ENCODE measurements around the gene ITGB5.

The ITGB5 gene

DNA sequence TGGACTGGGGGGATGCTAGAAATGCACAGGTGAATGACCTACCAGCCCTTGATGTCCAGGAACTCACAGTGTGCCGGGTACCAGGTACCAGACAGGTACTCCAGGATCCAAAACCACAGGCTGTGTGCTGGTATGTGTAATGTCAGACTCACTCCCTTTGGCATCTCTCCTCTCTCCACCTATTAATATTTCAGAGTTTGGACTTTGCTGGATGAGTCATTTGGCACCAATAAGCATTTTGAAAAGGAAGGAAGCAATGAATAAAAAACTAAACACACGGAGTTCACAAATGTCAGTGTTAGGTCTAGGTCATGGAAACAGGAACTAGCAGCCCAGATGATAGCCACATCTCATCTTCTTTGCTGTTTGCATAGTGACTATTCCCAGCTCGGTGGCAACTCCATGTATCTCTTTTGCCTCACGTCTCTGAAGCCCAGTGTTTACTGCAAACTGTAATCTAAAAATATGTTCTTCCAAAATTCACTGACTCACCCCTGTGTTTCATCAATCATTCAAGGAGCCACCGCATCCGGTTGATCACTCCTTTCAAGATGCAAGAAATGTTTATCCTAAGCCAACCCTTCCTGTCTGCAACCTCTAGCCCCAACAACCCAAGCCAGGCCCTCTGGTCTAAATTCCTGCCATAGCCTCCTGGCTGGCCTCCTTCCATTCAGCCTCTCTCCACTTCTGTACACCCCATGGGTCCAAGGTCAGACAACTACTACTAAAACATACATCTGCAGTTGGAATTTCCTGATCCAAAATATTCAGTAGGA, 8.4 kb downstream of the ITGB5 start:
- H3K27ac ChIP-seq (ENCODE audit: low read depth, low read length, poor library complexity, severe bottlenecking) = no peak overlapping the region
- TF ChIP-seq EZH2 (IDR thresholded peaks at IDR 0.05; ENCODE audit: borderline replicate concordance, low read length) = no peak
- TF ChIP-seq, protein P1, sequence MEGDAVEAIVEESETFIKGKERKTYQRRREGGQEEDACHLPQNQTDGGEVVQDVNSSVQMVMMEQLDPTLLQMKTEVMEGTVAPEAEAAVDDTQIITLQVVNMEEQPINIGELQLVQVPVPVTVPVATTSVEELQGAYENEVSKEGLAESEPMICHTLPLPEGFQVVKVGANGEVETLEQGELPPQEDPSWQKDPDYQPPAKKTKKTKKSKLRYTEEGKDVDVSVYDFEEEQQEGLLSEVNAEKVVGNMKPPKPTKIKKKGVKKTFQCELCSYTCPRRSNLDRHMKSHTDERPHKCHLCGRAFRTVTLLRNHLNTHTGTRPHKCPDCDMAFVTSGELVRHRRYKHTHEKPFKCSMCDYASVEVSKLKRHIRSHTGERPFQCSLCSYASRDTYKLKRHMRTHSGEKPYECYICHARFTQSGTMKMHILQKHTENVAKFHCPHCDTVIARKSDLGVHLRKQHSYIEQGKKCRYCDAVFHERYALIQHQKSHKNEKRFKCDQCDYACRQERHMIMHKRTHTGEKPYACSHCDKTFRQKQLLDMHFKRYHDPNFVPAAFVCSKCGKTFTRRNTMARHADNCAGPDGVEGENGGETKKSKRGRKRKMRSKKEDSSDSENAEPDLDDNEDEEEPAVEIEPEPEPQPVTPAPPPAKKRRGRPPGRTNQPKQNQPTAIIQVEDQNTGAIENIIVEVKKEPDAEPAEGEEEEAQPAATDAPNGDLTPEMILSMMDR (IDR thresholded peaks at IDR 0.05; ENCODE audit: low read length) = no peak
- no peaks in the 10 kb centered on the region for H3K79me2 ChIP-seq (ENCODE audit: insufficient read depth, low read length)

DNA sequence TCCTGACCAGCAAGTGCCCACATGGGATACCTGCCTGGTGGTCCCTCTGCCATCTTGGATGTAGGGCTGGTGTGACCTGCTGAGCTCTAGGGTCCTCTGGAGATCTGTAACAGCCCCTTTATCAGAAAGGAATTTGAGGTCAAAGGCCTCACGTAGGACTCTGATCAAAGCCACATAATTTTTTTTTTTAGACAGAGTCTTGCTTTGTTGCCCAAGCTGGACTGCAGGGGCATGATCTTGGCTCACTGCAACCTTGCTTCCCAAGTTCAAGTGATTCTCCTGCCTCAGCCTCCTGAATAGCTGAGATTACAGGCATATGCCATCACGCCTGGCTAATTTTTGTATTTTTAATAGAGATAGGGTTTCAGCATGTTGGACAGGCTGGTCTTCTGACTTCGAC, 9.5 kb downstream of the ITGB5 start:
- H3K27me3 ChIP-seq (ENCODE audit: insufficient read depth, low read length) = 0 out of 2 replicates have a peak, but pooled peaks cover 3% of the 10 kb centered on the region
- no peaks in the 10 kb centered on the region for H3F3A ChIP-seq (ENCODE audit: insufficient read depth, low read length)
- H3K4me2 ChIP-seq (ENCODE audit: low read length) = no peak overlapping the region
- H3K4me3 ChIP-seq (ENCODE audit: low read depth, low read length, poor library complexity, severe bottlenecking) = no peak overlapping the region
- TF ChIP-seq EZH2 (IDR thresholded peaks at IDR 0.05; ENCODE audit: borderline replicate concordance, low read length) = no peak
- TF ChIP-seq, protein P1 (IDR thresholded peaks at IDR 0.05; ENCODE audit: low read length) = no peak
- no peaks in the 10 kb centered on the region for H3K9me2 ChIP-seq (ENCODE audit: low read depth, low read length)
- H4K20me1 ChIP-seq (ENCODE audit: insufficient read depth, low read length) = no peaks in the 10 kb centered on the region
- H2AFZ ChIP-seq (ENCODE audit: low read length) = no peak overlapping the region
- no peak overlapping the region for H3K27ac ChIP-seq (ENCODE audit: low read depth, low read length, poor library complexity, severe bottlenecking)
- no peak overlapping the region for H3K9ac ChIP-seq (ENCODE audit: low read length)
- H3K4me1 ChIP-seq (ENCODE audit: insufficient read depth, low read length, severe bottlenecking) = no peaks in the 10 kb centered on the region
- H3K79me2 ChIP-seq (ENCODE audit: insufficient read depth, low read length) = no peaks in the 10 kb centered on the region
- H3K36me3 ChIP-seq (ENCODE audit: insufficient read depth, low read length) = no peaks in the 10 kb centered on the region
- H3K9me3 ChIP-seq (ENCODE audit: low read length) = no peaks in the 10 kb centered on the region

More for the DNA sequence above, 8.4 kb downstream of the ITGB5 start:
- Histone ChIP-seq H3K9me3 (ENCODE audit: low read length) (no peaks in the 10 kb centered on the region), H3K9ac (ENCODE audit: low read length) (no peak overlapping the region), H4K20me1 (ENCODE audit: insufficient read depth, low read length) (no peaks in the 10 kb centered on the region), H3K4me2 (ENCODE audit: low read length) (no peak overlapping the region), H3K4me3 (ENCODE audit: low read depth, low read length, poor library complexity, severe bottlenecking) (no peak overlapping the region), H2AFZ (ENCODE audit: low read length) (no peak overlapping the region), H3K4me1 (ENCODE audit: insufficient read depth, low read length, severe bottlenecking) (no peaks in the 10 kb centered on the region), H3K27me3 (ENCODE audit: insufficient read depth, low read length) (0 out of 2 replicates have a peak, but pooled peaks cover 3% of the 10 kb centered on the region), H3K9me2 (ENCODE audit: low read depth, low read length) (no peaks in the 10 kb centered on the region), H3F3A (ENCODE audit: insufficient read depth, low read length) (no peaks in the 10 kb centered on the region), H3K36me3 (ENCODE audit: insufficient read depth, low read length) (no peaks in the 10 kb centered on the region)

DNA sequence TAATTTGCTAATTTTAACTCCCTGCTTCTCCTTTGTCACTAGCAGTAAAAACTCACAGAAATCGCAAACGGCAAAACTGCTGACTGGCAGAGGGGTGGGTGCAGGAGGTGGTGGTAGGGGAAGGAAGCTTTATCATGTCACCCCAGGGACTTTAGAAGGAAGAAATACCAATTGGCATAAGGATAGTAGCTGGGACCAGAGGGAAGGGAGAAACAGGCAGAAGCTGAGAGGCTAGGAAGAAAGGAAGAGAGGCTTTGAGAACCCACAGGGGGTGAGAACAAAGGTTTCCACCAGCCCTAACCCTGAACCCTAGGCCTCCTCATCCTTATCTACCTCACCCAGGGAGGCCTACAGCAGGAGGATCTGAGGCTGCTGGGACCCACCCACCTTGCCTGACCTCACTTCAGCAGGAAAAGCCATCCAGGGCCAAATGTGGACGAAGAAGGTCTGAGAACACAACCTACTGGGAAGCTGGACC, 10.7 kb downstream of the ITGB5 start:
- H3K27ac ChIP-seq (ENCODE audit: low read depth, low read length, poor library complexity, severe bottlenecking) = no peak overlapping the region
- H3K9ac ChIP-seq (ENCODE audit: low read length) = no peak overlapping the region
- no peaks in the 10 kb centered on the region for H4K20me1 ChIP-seq (ENCODE audit: insufficient read depth, low read length)
- no peak overlapping the region for H2AFZ ChIP-seq (ENCODE audit: low read length)
- no peaks in the 10 kb centered on the region for H3K9me3 ChIP-seq (ENCODE audit: low read length)
- no peaks in the 10 kb centered on the region for H3K9me2 ChIP-seq (ENCODE audit: low read depth, low read length)
- TF ChIP-seq EZH2 (IDR thresholded peaks at IDR 0.05; ENCODE audit: borderline replicate concordance, low read length) = no peak
- TF ChIP-seq, protein P1 (IDR thresholded peaks at IDR 0.05; ENCODE audit: low read length) = no peak
- no peaks in the 10 kb centered on the region for H3K4me1 ChIP-seq (ENCODE audit: insufficient read depth, low read length, severe bottlenecking)
- H3K79me2 ChIP-seq (ENCODE audit: insufficient read depth, low read length) = no peaks in the 10 kb centered on the region
- H3K36me3 ChIP-seq (ENCODE audit: insufficient read depth, low read length) = no peaks in the 10 kb centered on the region
- no peak overlapping the region for H3K4me3 ChIP-seq (ENCODE audit: low read depth, low read length, poor library complexity, severe bottlenecking)
- H3K4me2 ChIP-seq (ENCODE audit: low read length) = no peak overlapping the region
- H3F3A ChIP-seq (ENCODE audit: insufficient read depth, low read length) = no peaks in the 10 kb centered on the region
- H3K27me3 ChIP-seq (ENCODE audit: insufficient read depth, low read length) = 0 out of 2 replicates have a peak, but pooled peaks cover 3% of the 10 kb centered on the region

All from OCI-LY1 (cell line).